GM18861 (cell line): ENCODE data around the gene GALNT17.

ENCODE experiments used
- ATAC-seq: cut with Tn5 transposase; IDR thresholded peaks from one replicate; pipeline ENCODE4 v1.9.1; 2021; ENCODE audit not compliant: unreplicated experiment

Gene GALNT17

DNA sequence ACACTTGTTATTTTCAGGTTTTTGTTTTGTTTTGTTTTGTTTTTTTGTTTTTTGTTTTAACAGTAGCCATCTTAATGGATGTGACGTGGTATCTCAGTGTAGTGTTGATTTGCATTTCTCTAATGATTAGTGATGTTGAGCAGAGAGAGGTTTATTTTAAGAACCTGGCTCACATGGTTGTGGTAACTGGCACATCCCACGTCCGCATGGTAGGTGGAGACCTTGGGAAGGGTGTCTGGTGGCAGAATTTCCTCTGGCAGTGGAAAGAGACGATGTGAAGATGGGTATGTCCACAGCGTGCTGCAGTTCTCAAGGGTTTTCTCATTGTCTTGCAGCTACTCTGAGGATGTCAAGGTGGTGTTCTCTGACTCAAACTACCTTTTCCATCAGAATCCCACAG, 252.2 kb downstream of the GALNT17 start:
- ATAC-seq = no peak

GRCh38 chr7:71385330-71385729, 253.4 kb downstream of the GALNT17 start:
- ATAC-seq = no peak

DNA sequence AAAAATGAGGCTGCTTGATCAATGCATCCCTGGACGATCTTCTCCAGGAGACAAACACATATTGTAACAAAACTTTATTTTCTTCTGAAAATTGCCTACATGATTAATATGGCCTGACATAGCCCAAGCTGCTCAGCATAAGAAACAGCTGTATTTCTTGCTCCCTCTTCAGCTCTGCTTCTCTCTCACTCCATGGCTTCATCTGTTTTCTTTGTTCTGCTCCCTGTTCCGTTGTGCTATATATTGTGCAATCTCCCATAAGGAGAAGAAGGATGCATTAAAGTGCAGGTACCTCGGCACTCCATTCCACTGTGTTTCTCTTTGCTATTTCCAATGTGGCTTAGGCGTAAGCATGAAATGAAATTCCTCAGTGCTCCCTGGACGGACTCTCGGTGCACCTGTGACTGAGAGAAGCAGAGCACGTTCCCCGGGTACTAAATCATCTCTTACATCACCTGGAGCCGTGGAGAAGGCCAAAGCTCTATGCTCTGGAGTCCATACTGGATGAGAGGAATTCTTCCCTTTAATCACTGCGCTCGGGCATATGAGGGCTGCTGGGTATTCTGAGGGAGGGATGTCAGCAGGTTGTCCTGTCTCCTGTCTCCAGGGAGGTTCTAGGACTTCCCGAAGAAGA, 254.3 kb downstream of the GALNT17 start:
- no peak for ATAC-seq

- no peak for ATAC-seq
Measured at GRCh38 chr7:71388181-71388580, 256.2 kb downstream of the GALNT17 start.

- ATAC-seq = no peak
Measured at GRCh38 chr7:71389976-71390375, 258.0 kb downstream of the GALNT17 start.

DNA sequence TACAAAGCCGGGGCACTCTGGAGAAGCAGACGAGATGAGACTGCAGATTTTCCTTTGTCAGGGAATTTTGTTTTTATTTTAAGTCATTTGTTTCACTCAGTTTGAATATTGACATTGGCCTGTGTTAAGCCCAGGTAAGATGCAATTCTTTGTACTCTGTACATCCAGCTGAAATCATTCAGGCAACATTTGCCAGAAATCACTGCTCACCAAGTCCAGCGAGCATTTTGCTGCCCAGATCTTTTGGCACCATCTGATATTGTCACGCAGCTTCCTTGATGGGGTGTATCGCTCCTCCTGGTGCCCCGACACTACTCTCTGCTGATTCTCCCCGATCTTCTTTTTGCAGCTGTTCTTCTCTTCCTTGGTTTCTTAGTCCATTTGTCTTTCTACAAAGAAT, 261.7 kb downstream of the GALNT17 start:
- ATAC-seq = no peak

- no peak for ATAC-seq
Measured at GRCh38 chr7:71402684-71403083, 270.7 kb downstream of the GALNT17 start.

GRCh38 chr7:71403202-71403946, 271.4 kb downstream of the GALNT17 start:
- no peak for ATAC-seq

DNA sequence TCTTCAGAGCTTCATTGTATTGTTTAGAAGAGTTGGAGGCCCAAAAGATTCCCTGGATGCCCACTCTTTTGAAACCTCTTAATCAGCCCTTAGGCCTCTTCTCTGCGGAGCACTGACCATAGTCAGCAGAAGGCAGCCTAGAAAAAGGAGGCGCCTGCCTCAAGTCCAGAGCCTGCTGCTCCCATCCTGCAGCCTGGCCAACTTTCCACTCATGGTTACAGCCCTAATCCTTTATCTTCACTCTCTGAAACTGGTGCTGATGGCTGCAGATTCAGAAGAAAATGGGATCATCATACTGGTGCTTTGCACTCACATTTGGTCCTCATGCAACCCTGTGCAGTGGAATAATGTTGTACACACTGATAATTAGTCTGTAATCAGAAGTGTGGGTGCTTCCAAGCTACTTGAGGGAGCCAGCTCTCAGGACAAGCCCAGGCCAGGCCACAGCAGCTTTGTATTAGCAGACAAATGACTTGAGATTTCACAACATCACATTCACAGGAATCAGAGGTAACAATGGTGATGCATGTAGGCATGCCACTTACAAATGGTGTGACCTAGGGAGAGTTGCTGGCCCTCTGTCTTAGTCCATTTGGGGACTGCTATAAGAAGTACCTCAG, 272.9 kb downstream of the GALNT17 start:
- ATAC-seq = no peak

DNA sequence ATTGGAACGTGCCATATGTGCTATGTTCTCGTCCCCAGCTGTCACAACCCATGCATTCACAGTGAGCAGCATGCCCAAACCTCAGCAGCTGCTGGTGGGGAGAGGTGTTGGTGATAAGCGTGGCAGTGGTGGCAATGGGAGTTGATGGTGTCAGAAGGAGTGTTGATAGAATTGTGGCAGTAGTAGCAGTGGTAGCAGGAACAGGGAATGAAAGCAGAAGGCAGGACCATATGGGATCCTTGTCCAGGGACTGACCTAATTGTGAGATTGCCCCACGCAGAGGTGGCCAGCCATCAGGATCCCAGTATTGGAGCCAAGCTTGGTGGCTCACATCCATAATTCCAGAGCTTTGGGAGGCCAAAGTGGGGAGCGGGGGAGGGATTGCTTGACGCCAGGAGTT, 276.3 kb downstream of the GALNT17 start:
- no peak for ATAC-seq

DNA sequence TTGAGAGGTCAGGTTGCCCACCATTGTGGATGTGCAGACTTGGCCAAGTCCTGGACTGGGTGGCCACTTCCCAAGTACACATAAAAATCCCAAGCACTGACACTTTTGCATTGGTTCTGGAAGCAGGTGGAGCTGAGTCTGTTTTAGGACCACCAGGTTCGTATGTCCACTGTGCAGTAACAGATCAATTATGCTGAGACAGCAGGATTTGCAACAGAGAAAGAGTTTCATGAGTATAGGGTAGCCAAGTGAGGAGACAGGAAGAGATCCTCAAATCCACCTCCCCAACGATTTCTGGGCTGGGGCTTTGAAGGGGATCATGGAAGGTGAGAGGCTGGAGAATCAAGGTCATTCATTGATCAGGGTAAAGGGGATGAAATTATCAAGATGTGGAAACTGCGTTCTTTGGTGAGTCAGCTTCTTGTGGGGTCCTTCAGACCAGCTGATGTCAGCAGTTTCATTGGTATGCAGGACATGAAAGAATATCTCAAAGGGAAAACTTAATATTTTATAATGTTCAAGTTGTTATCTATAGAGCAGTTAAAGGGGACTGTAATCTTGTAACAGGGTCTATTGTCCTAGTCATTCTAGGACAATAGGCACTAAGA, 277.7 kb downstream of the GALNT17 start:
- ATAC-seq = no peak

GRCh38 chr7:71411475-71411874, 279.5 kb downstream of the GALNT17 start:
- no peak for ATAC-seq

- no peak for ATAC-seq
Measured at GRCh38 chr7:71414490-71414889, 282.5 kb downstream of the GALNT17 start.

- no peak for ATAC-seq
Measured at GRCh38 chr7:71419546-71420337, 287.8 kb downstream of the GALNT17 start.

DNA sequence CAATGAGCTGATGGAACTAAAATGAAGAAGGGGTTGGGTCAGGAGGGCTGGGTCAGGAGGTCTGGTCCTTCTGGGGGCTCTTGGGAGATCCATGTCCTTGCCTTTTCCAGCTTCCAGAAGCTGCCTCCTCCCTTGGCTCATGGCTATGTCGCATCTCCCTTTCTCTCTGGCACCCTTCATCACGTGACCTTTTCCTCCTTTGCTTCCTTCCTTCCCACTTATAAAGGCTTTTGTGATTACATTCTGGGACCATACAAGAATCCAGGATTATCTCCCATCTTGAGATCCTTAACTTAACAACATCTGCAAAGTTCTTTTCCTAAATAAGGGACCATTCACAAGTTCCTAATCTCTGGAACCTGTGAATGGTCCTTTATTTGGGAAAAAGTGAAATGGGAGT, 290.2 kb downstream of the GALNT17 start:
- ATAC-seq = no peak

- no peak for ATAC-seq
Measured at GRCh38 chr7:71424166-71425035, 292.5 kb downstream of the GALNT17 start.

GRCh38 chr7:71429083-71429482, 297.1 kb downstream of the GALNT17 start:
- no peak for ATAC-seq

- ATAC-seq = no peak
Measured at GRCh38 chr7:71430246-71430645, 298.3 kb downstream of the GALNT17 start.

GRCh38 chr7:71439321-71439720, 307.4 kb downstream of the GALNT17 start:
- no peak for ATAC-seq
